ENCODE data around the gene ASTE1.
"Not testable (repeated sequence)": the region's sequence is repeated elsewhere in the genome, so short reads cannot be mapped to it uniquely, and the experiment has no call there.

Gene ASTE1, protein sequence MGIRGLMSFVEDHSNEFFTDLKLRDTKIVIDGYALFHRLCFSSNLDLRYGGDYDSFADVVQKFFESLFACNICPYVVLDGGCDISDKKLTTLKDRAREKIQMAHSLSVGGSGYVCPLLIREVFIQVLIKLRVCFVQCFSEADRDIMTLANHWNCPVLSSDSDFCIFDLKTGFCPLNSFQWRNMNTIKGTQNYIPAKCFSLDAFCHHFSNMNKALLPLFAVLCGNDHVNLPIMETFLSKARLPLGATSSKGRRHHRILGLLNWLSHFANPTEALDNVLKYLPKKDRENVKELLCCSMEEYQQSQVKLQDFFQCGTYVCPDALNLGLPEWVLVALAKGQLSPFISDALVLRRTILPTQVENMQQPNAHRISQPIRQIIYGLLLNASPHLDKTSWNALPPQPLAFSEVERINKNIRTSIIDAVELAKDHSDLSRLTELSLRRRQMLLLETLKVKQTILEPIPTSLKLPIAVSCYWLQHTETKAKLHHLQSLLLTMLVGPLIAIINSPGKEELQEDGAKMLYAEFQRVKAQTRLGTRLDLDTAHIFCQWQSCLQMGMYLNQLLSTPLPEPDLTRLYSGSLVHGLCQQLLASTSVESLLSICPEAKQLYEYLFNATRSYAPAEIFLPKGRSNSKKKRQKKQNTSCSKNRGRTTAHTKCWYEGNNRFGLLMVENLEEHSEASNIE
- total RNA-seq: 15.3 to 37.2 (median 28.2) reads per million in 9 experiments

DNA sequence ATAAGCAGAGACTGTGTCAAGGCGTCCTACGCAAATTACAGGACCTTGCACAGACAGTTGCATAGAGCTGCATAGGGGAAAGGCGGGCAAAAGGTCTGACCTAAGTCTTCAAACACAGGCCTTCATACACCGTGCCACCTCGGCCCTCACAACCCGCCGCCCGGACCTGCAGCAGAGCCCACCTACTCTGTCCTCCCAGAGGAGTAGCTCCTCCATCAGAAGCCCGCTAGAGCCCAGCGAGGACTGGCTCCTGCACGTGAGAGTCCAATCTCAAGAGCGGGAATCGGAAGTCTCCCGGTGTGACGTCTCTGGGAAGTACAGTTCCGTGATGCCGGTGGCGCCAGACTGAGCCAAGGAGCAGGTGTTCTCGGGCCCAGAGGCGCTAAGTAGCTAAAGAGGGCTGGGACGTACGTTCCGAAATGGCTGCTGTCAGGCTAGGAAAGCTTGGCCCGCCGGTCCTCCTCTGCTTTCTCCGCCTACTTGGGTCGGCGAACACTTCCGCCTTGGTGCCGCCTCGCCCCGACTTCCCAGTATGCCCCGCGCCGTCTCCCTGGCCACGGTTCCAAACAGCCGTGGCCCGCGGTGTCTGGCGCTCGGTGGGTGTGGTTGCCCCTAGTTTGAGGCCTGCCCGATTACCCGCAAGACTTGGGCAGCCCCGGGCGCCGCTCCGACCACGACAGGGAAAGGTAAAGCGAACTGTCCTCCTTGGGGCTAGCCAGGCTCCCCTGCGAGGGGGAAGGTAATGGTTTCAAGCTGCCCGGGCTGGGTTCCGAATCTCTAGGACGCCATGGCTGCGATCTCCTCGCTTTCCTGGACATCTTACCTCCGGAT, at the start of gene ASTE1, which contains the start of gene NEK11:
Gene ASTE1 (minus strand): TSS at position 505 of the 831 bp plus-strand sequence. CDS start 1,519 bp downstream, outside the sequence.
Gene NEK11 (plus strand): TSS at position 557 of the 831 bp plus-strand sequence. CDS start 2,832 bp downstream, outside the sequence.
- H3K27me3 Mint-ChIP-seq: no peaks in the 10 kb centered on the region
- ATAC-seq (replicated peaks) (peak; percentile 95), DNase-seq (peak; percentile 93 to 95 (median 94))
- no peaks in the 10 kb centered on the region for H3K9me3 Mint-ChIP-seq
- H3K36me3 Mint-ChIP-seq (ENCODE audit: insufficient read depth): peaks cover 24% of the 10 kb centered on the region
- H3K4me3 Mint-ChIP-seq: peak within 1 kb of the TSS; percentile 87 to 92
- peaks cover 29 to 40% of the 10 kb centered on the region in 2 donors for H3K4me1 Mint-ChIP-seq (ENCODE audit: low read depth in 2 of 2)
- H3K27ac Mint-ChIP-seq: peak within 1 kb of the TSS; percentile 97 to 99

DNA sequence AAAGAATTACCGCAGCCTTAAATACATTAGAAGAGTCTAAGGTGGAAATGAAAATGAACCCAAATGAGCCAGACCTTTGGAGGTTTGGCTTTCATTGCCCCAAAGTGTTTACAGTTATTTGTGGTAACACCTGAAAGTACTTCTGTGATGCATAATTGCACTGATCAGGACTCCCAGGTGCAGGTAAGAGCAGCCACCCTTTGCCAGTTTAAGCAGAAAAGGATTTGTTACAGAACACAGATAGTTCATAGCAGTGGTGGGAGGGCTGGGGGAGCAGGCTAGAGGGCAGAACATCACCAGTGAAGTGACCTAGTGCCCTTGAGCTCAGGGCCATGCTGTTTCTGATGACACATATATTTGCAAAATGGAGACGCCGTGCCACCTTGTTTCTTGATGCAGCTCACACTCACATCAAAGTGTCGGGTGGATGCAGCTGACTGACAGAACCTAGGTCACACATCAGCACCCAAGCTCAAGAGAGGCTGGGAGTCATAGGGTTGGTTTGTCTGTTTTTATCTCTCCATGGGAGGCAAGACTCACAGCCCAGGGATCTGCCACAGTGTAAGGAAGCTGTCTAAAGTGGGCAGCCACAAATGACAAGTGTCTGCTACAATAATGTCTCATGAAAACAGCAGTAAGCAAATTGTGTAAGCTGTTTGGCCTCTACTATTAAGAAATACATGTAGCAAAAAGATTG, 49.2 kb upstream of the ASTE1 start:
- H3K36me3 Mint-ChIP-seq (ENCODE audit: insufficient read depth): no peaks in the 10 kb centered on the region
- H3K9me3 Mint-ChIP-seq: no peaks in the 10 kb centered on the region
- DNase-seq (no peak), ATAC-seq (replicated peaks) (no peak)
- H3K27ac Mint-ChIP-seq: no peak overlapping the region
- H3K27me3 Mint-ChIP-seq: no peaks in the 10 kb centered on the region
- H3K4me1 Mint-ChIP-seq (ENCODE audit: low read depth in 2 of 2): peaks cover 0 to 2% of the 10 kb centered on the region in 2 donors
- no peak overlapping the region for H3K4me3 Mint-ChIP-seq

GRCh38 chr3:131072845-131073244, 46.2 kb upstream of the ASTE1 start:
- DNase-seq (no peak), ATAC-seq (replicated peaks) (no peak)
- H3K9me3 Mint-ChIP-seq: no peaks in the 10 kb centered on the region
- H3K4me1 Mint-ChIP-seq (ENCODE audit: low read depth in 2 of 2): peaks cover 0 to 2% of the 10 kb centered on the region in 2 donors
- H3K36me3 Mint-ChIP-seq (ENCODE audit: insufficient read depth): no peaks in the 10 kb centered on the region
- no peak overlapping the region for H3K4me3 Mint-ChIP-seq
- no peaks in the 10 kb centered on the region for H3K27me3 Mint-ChIP-seq
- H3K27ac Mint-ChIP-seq: no peak overlapping the region

DNA sequence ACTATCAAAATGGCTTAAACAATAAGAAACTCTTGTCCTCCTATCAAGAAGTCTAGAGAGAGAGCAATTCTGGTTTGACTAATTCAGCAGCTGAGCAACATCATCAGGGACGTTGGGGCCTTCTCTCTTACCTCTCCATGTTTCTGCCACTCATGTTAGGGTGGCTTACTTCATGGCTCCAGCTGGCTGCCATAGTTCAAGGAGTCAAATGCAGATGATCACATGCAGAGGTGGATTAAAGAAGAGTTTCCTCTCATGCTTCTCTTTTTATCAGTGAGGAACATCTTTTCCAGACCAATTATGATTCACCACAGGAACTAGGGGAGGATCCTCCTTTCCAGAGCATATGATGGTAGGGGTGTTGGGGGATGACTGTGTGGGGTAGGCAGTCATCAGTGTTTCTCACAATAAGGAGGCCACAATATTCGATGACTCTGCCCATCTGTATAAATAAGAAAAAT, 45.5 kb upstream of the ASTE1 start:
- no peak overlapping the region for H3K4me3 Mint-ChIP-seq
- no peaks in the 10 kb centered on the region for H3K36me3 Mint-ChIP-seq (ENCODE audit: insufficient read depth)
- no peaks in the 10 kb centered on the region for H3K9me3 Mint-ChIP-seq
- DNase-seq: no peak
- H3K27ac Mint-ChIP-seq: no peak overlapping the region
- no peak for ATAC-seq (replicated peaks)
- peaks cover 0 to 2% of the 10 kb centered on the region in 2 donors for H3K4me1 Mint-ChIP-seq (ENCODE audit: low read depth in 2 of 2)
- H3K27me3 Mint-ChIP-seq: no peaks in the 10 kb centered on the region

GRCh38 chr3:131067983-131068382, 41.4 kb upstream of the ASTE1 start:
- H3K27ac Mint-ChIP-seq: no peak overlapping the region
- ATAC-seq (replicated peaks) (no peak), DNase-seq (no peak)
- H3K4me1 Mint-ChIP-seq (ENCODE audit: low read depth in 2 of 2): peaks cover 0 to 2% of the 10 kb centered on the region in 2 donors
- no peak overlapping the region for H3K4me3 Mint-ChIP-seq
- no peaks in the 10 kb centered on the region for H3K36me3 Mint-ChIP-seq (ENCODE audit: insufficient read depth)
- no peaks in the 10 kb centered on the region for H3K9me3 Mint-ChIP-seq
- no peaks in the 10 kb centered on the region for H3K27me3 Mint-ChIP-seq

- H3K4me3 Mint-ChIP-seq: no peak overlapping the region
- no peaks in the 10 kb centered on the region for H3K36me3 Mint-ChIP-seq (ENCODE audit: insufficient read depth)
- H3K27ac Mint-ChIP-seq: no peak overlapping the region
- no peaks in the 10 kb centered on the region for H3K9me3 Mint-ChIP-seq
- no peak for ATAC-seq (replicated peaks)
- H3K27me3 Mint-ChIP-seq: no peaks in the 10 kb centered on the region
- DNase-seq: no peak
- H3K4me1 Mint-ChIP-seq (ENCODE audit: low read depth in 2 of 2): no peaks in the 10 kb centered on the region
Observed at GRCh38 chr3:131053043-131053859, 26.6 kb upstream of the ASTE1 start.

- no peak overlapping the region for H3K27ac Mint-ChIP-seq
- H3K9me3 Mint-ChIP-seq: peaks cover under 1 to 2% of the 10 kb centered on the region in 2 donors
- H3K36me3 Mint-ChIP-seq (ENCODE audit: insufficient read depth): no peaks in the 10 kb centered on the region
- ATAC-seq (replicated peaks) (no peak), DNase-seq (no peak)
- peaks cover 0 to 3% of the 10 kb centered on the region in 2 donors for H3K4me1 Mint-ChIP-seq (ENCODE audit: low read depth in 2 of 2)
- H3K27me3 Mint-ChIP-seq: no peaks in the 10 kb centered on the region
- H3K4me3 Mint-ChIP-seq: no peak overlapping the region
Observed at GRCh38 chr3:131050001-131050400, 23.4 kb upstream of the ASTE1 start.

DNA sequence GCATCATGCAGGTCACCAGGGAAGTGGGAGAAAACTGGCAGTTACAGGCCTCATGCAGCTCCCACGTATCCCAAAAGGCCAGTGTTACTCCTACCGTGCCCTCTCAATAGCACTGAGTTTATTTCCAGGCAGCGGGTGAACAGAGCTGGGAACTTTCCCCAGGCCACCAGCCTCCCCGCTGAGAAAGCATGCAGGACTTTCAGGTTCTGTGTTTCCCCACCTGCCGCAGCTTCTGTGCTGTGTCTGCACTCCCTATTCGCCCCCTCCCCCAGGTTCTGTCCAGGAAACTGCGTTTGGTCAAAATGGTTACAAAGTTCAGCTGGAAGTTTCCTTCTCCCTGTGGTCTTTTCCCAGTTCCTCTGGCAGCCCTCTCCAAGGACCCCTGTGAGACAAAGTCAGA, 21.4 kb upstream of the ASTE1 start:
- Mint-ChIP-seq H3K4me1 (ENCODE audit: low read depth in 2 of 2) (peaks cover 5 to 6% of the 10 kb centered on the region in 2 donors), H3K27ac (no peak overlapping the region), H3K4me3 (no peak overlapping the region), H3K36me3 (ENCODE audit: insufficient read depth) (peaks cover 3% of the 10 kb centered on the region), H3K9me3 (peaks cover 10 to 14% of the 10 kb centered on the region in 2 donors), H3K27me3 (no peaks in the 10 kb centered on the region)
- ATAC-seq (replicated peaks) (no peak), DNase-seq (no peak)

- Mint-ChIP-seq H3K27ac (no peak overlapping the region), H3K36me3 (ENCODE audit: insufficient read depth) (peaks cover 3% of the 10 kb centered on the region), H3K27me3 (no peaks in the 10 kb centered on the region), H3K9me3 (peaks cover 10 to 14% of the 10 kb centered on the region in 2 donors), H3K4me3 (no peak overlapping the region), H3K4me1 (ENCODE audit: low read depth in 2 of 2) (peaks cover 9 to 11% of the 10 kb centered on the region in 2 donors)
- no peak for DNase-seq
- ATAC-seq (replicated peaks): no peak
Observed at GRCh38 chr3:131047582-131047981, 21.0 kb upstream of the ASTE1 start.

DNA sequence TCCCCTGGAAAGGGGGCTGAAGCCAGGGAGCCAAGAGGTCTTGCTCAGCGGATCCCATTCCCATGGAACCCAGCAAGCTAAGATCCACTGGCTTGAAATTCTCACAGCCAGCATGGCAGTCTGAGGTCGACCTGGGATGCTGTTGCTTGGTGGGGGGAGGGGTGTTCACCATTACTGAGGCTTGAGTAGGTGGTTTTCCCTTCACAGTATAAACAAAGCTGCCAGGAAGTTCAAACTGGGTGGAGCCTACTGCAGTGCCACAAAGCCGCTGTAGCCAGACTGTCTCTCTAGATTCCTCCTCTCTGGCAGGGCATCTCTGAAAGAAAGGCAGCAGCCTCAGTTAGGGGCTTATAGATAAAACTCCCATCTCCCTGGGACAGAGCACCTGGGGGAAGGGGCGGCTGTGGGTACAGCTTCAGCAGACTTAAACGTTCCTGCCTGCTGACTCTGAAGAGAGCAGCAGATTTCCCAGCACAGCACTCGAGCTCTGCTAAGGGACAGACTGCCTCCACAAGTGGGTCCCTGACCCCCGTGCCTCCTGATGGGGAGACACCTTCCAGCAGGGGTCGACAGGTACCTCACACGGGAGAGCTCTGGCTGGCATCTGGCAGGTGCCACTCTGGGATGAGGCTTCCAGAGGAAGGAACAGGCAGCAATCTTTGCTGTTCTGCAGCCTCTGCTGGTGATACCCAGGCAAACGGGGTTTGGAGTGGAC, 15.8 kb upstream of the ASTE1 start:
- not testable (repeated sequence) for H3K36me3 Mint-ChIP-seq (ENCODE audit: insufficient read depth); H3K27me3 Mint-ChIP-seq
- ATAC-seq (replicated peaks): peak; percentile 81
- peaks cover 10 to 14% of the 10 kb centered on the region in 2 donors for H3K9me3 Mint-ChIP-seq
- peak overlapping the region; percentile 59 to 61 for H3K4me3 Mint-ChIP-seq
- peaks cover 16 to 21% of the 10 kb centered on the region in 2 donors for H3K4me1 Mint-ChIP-seq (ENCODE audit: low read depth in 2 of 2)
- H3K27ac Mint-ChIP-seq: peak overlapping the region; percentile 67 to 93
- peak; percentile 20 to 40 (median 26) for DNase-seq

- Mint-ChIP-seq H3K4me1 (ENCODE audit: low read depth in 2 of 2) (peaks cover 15 to 18% of the 10 kb centered on the region in 2 donors), H3K36me3 (ENCODE audit: insufficient read depth) (peaks cover 1% of the 10 kb centered on the region), H3K9me3 (peaks cover 2 to 4% of the 10 kb centered on the region in 2 donors), H3K27ac (no peak overlapping the region), H3K27me3 (no peaks in the 10 kb centered on the region), H3K4me3 (no peak overlapping the region)
- DNase-seq (no peak), ATAC-seq (replicated peaks) (no peak)
Observed at GRCh38 chr3:131038326-131038725, 11.7 kb upstream of the ASTE1 start.
